Endothelial cell of umbilical vein (primary cell): ENCODE measurements around the gene RGS7BP. TPM values are rescaled to one million over a fixed set of nuclear protein-coding genes. Genes with fewer than 3 reads are reported as not detected.

Experiments used
- BruUV-seq: library from RNA; stranded (reverse); fragments of 400-500 nt; replicated peaks from 2 replicates; lab custom pipeline; 2021; lab: Mats Ljungman, UMichigan
- CTCF ChIA-PET: fragments of 300-600, 350-600 bp; sonication (Branson Sonifier 250); formaldehyde crosslinking; loops from one replicate; lab custom pipeline; 2021; ENCODE audit warnings: antibody characterized with exemption, inconsistent platforms; lab: Charles Lee
- POLR2A ChIA-PET: fragments of 300-600, 350-600 bp; sonication (Branson Sonifier 250); formaldehyde crosslinking; loops from one replicate; lab custom pipeline; 2021; ENCODE audit warnings: antibody characterized with exemption, inconsistent platforms; lab: Charles Lee
- DNase-seq: peaks from one replicate; pipeline ENCODE4 v3.0.0-alpha.2; 2011; ENCODE audit warnings: low read depth, low spot score
- FAIRE-seq: peaks from 2 replicates; lab custom pipeline; 2011; peaks lifted over from hg19 to GRCh38; lab: Jason Lieb, UNC
- H2AFZ ChIP-seq: 2 replicates; pipeline ENCODE4 v1.6.0; 2012; ENCODE audit warnings: low read depth, low read length, control low read depth, inconsistent platforms
- H3K27ac ChIP-seq: 2 replicates; pipeline ENCODE4 v1.5.1; 2011; ENCODE audit warnings: low read depth, mild to moderate bottlenecking, control low read depth, low read length, moderate library complexity; ENCODE audit not compliant: insufficient read depth
- H3K27me3 ChIP-seq, 2 experiments: 2 replicates each; pipeline versions ENCODE4 v1.6.0 to v1.6.1; 2011; ENCODE audit warnings: low read length in 2 of 2, mixed read lengths in 1 of 2; ENCODE audit not compliant: control insufficient read depth in 2 of 2, insufficient read depth in 2 of 2
- H3K36me3 ChIP-seq, 2 experiments: 2 replicates in 1 of 2; 3 replicates in 1 of 2; pipeline ENCODE4 v1.5.1; 2011; ENCODE audit warnings: low read length in 2 of 2, mild to moderate bottlenecking in 1 of 2, moderate library complexity in 1 of 2; ENCODE audit not compliant: control insufficient read depth in 2 of 2, insufficient read depth in 2 of 2; ENCODE audit errors: extremely low read depth in 1 of 2
- H3K4me1 ChIP-seq: 3 replicates; pipeline ENCODE4 v1.5.1; 2011; ENCODE audit warnings: mild to moderate bottlenecking, low read length; ENCODE audit not compliant: control insufficient read depth, insufficient read depth; ENCODE audit errors: extremely low read depth
- H3K4me2 ChIP-seq: 2 replicates; pipeline ENCODE4 v1.6.1; 2011; ENCODE audit warnings: low read length, control low read depth, mixed read lengths; ENCODE audit not compliant: insufficient read depth
- H3K4me3 ChIP-seq, 3 experiments: fragments of 200-600 bp in 1 of 3; sonication (generic), shearing (Covaris generic) in 1 of 3; replicated peaks in 1 of 3; 2 replicates each; pipeline ENCODE4 v1.5.1; 2011 to 2016; ENCODE audit warnings: control low read depth in 3 of 3, low read length in 3 of 3, mild to moderate bottlenecking in 2 of 3, inconsistent platforms in 1 of 3, low read depth in 1 of 3, moderate library complexity in 1 of 3; ENCODE audit not compliant: insufficient read depth in 1 of 3
- H3K79me2 ChIP-seq: 2 replicates; pipeline ENCODE4 v1.6.0; 2012; ENCODE audit warnings: low read length, inconsistent platforms; ENCODE audit not compliant: control insufficient read depth, insufficient read depth
- H3K9ac ChIP-seq: replicated peaks from 2 replicates; pipeline ENCODE3; 2011; ENCODE audit warnings: low read length, control low read depth; ENCODE audit not compliant: insufficient read depth; ENCODE audit errors: extremely low read depth
- H3K9me1 ChIP-seq: replicated peaks from 3 replicates; pipeline ENCODE4 v1.6.0; 2011; ENCODE audit warnings: mild to moderate bottlenecking, low read length; ENCODE audit not compliant: control insufficient read depth, insufficient read depth; ENCODE audit errors: extremely low read depth
- H3K9me3 ChIP-seq: replicated peaks from 2 replicates; pipeline ENCODE4 v1.5.1; 2012; ENCODE audit warnings: low read length, inconsistent platforms; ENCODE audit not compliant: control insufficient read depth, insufficient read depth
- H4K20me1 ChIP-seq: replicated peaks from 2 replicates; pipeline ENCODE3; 2011; ENCODE audit warnings: mild to moderate bottlenecking, low read length; ENCODE audit not compliant: control insufficient read depth, insufficient read depth; ENCODE audit errors: extremely low read depth
- CTCF ChIP-seq, 2 donors: IDR thresholded peaks; 1 replicate in 1 of 2; 2 replicates in 1 of 2; pipeline ENCODE4 v1.5.1; 2011; ENCODE audit warnings: low read length in 2 of 2, mild to moderate bottlenecking in 2 of 2, moderate library complexity in 2 of 2, control low read depth in 1 of 2, inconsistent platforms in 1 of 2, low read depth in 1 of 2; ENCODE audit not compliant: insufficient read depth in 1 of 2; ENCODE audit errors: extremely low read depth in 1 of 2
- EZH2 ChIP-seq: IDR thresholded peaks from 2 replicates; pipeline ENCODE4 v1.6.1; 2012; ENCODE audit warnings: borderline replicate concordance, low read depth, mild to moderate bottlenecking, moderate library complexity, low read length, inconsistent platforms; ENCODE audit not compliant: severe bottlenecking
- FOS ChIP-seq: IDR thresholded peaks from 2 replicates; pipeline ENCODE4 v1.6.1; 2011; ENCODE audit warnings: mild to moderate bottlenecking, low read length, moderate library complexity, borderline replicate concordance; ENCODE audit not compliant: insufficient read depth
- GATA2 ChIP-seq: IDR thresholded peaks from 2 replicates; pipeline ENCODE4 v1.7.0; 2011; ENCODE audit warnings: low read depth, mild to moderate bottlenecking, moderate library complexity, mixed read lengths, low read length; ENCODE audit not compliant: insufficient read length, insufficient read depth
- JUN ChIP-seq: IDR thresholded peaks from 2 replicates; pipeline ENCODE4 v1.6.1; 2011; ENCODE audit warnings: borderline replicate concordance, low read depth; ENCODE audit not compliant: insufficient read length, insufficient read depth
- MAX ChIP-seq: IDR thresholded peaks from 2 replicates; pipeline ENCODE4 v1.6.1; 2011; ENCODE audit not compliant: insufficient read depth, insufficient read length
- MYC ChIP-seq: IDR thresholded peaks from one replicate; pipeline ENCODE4 v1.6.1; 2011; ENCODE audit warnings: mild to moderate bottlenecking, low read depth, low read length
- POLR2A ChIP-seq: IDR thresholded peaks from 2 replicates; pipeline ENCODE4 v1.6.1; 2012; ENCODE audit warnings: low read depth, mild to moderate bottlenecking, control low read depth, low read length
- POLR2AphosphoS5 ChIP-seq: IDR thresholded peaks from 2 replicates; pipeline ENCODE4 v1.6.1; 2012; ENCODE audit warnings: low read depth, mild to moderate bottlenecking, control low read depth, low read length, moderate library complexity; ENCODE audit not compliant: insufficient read depth
- dilution Hi-C: fragments of 300-500 bp; cut with MboI; formaldehyde crosslinking; loops from one replicate; pipeline ENCODE4 v1.15.0; 2019; ENCODE audit warnings: low sequenced_read_pairs; ENCODE audit not compliant: extremely low pct_ligation_motif_present
- intact Hi-C: fragments of 100-400 bp; cut with micrococcal nuclease; formaldehyde crosslinking; loops from one replicate; pipeline ENCODE4 v1.10.0; 2022
- polyA plus RNA-seq, 4 experiments: library from polyadenylated mRNA; depleted of rRNA in 3 of 4; stranded (reverse) in 3 of 4; unstranded in 1 of 4; fragments of >200 nt; gene quantifications; 2 replicates each; pipeline versions ENCODE4 v1.2.1 to v1.2.3, GENCODE V29; 2011 to 2012; ENCODE audit warnings: missing spikeins in 1 of 4
- total RNA-seq: library from RNA; stranded (reverse); gene quantifications from 2 replicates; pipeline ENCODE4 v1.2.3, GENCODE V29; 2021

The RGS7BP gene
- total and polyA plus RNA-seq, 2 donors (not counting 3 experiments of a cell fraction or from before 2014, with no cell fraction given), result 0.51 to 2.0 TPM

DNA sequence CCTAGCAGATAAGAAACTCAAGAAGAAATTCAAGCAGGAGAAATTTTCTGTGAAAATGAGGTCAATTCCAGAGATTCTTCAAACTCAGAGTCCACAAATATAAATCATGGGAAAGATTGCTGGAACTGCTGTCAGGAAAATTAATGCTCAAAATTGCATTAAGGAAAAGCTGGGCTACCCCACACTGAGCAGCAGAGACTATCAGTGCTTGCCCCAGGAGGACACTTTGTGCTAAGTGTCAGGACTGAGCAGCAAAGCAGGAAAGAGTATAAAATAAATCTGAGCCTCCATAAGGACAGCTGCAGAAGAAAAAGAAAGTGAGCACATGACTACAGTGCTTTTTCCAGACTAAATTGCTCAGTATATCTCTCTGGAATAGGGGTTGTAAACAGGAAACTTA, 81.6 kb downstream of the RGS7BP start:
- BruUV-seq, result no TSS peak

DNA sequence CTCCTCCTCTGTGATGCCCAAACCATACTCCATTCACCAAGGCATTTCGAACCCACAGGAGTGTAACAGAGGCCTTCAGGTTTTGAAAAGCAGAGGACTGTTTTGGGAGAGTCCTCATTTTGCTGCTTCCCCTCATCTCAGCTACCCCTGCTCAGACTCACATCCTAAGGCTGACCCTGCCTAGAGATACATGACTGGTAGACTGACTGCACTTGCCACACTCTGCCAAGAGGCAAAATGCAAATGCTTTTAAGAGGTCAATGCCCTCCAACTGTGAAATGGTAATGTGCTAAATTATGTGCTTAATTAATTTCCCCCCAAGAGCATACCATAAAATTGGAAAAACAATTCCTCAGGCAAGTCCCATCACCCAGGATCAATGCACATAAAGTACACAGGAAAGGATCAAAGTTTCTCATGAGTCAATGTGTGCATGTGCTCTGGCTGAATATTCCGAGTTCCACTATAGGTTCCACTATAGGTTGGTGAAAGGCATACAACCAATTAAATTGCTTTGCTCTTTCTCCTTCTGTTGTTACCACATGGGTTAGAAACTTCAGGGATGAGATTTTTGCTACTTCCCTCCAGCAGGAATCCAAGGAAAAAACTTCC, 87.0 kb downstream of the RGS7BP start:
- ChIA-PET POLR2A (no interaction called here), CTCF (interaction anchor here (1.0 to 2.9 kb wide), 3 partner anchors 11 to 20 kb away, joined by 3 to 18 read pairs (median 4); no protein-coding TSS in a partner anchor)
- H3K4me3 ChIP-seq, result no peak overlapping the region
- no peaks in the 10 kb centered on the region for H3K9me3 ChIP-seq
- no peak for FAIRE-seq
- no TSS peak for BruUV-seq
- no peaks in the 10 kb centered on the region for H4K20me1 ChIP-seq
- intact Hi-C loops, result no loop called here
- no peaks in the 10 kb centered on the region for H3K9me1 ChIP-seq
- TF ChIP-seq MAX (no peak), GATA2 (no peak), CTCF (IDR thresholded peaks at IDR 0.05; ENCODE audit: extremely low read depth in 1 of 2, insufficient read depth in 1 of 2, low read depth in 1 of 2, low read length in 2 of 2) (no peak), POLR2A (no peak), FOS (no peak), JUN (no peak), POLR2AphosphoS5 (no peak), MYC (no peak), EZH2 (no peak)
- dilution Hi-C loops, result no loop called here
- no peaks in the 10 kb centered on the region for H3K4me1 ChIP-seq
- no peak overlapping the region for H2AFZ ChIP-seq
- no peak for DNase-seq
- no peak overlapping the region for H3K9ac ChIP-seq
- H3K27me3 ChIP-seq, result peaks cover 0 to 5% of the 10 kb centered on the region in 2 experiments
- no peak overlapping the region for H3K27ac ChIP-seq
- no peak overlapping the region for H3K4me2 ChIP-seq
- H3K79me2 ChIP-seq, result no peaks in the 10 kb centered on the region
- no peaks in the 10 kb centered on the region for H3K36me3 ChIP-seq

More for the DNA sequence above, 81.6 kb downstream of the RGS7BP start:
- no peak overlapping the region for H2AFZ ChIP-seq
- no peaks in the 10 kb centered on the region for H3K36me3 ChIP-seq
- H3K4me2 ChIP-seq, result no peak overlapping the region
- H3K9me1 ChIP-seq, result no peaks in the 10 kb centered on the region
- no peaks in the 10 kb centered on the region for H3K79me2 ChIP-seq
- dilution Hi-C loops (no loop called here), intact Hi-C loops (no loop called here)
- FAIRE-seq (no peak), DNase-seq (peak; percentile 22)
- no peaks in the 10 kb centered on the region for H3K9me3 ChIP-seq
- CTCF ChIA-PET, result no interaction called here
- H3K27me3 ChIP-seq, result peaks cover 2% of the 10 kb centered on the region in 2 experiments
- H3K9ac ChIP-seq, result no peak overlapping the region
- no peak for TF ChIP-seq MAX
- no peak for TF ChIP-seq EZH2
- TF ChIP-seq JUN, result no peak
- no peak for TF ChIP-seq POLR2AphosphoS5
- no peaks in the 10 kb centered on the region for H4K20me1 ChIP-seq
- POLR2A ChIA-PET, result no interaction called here
- no peak overlapping the region for H3K27ac ChIP-seq
- H3K4me3 ChIP-seq, result no peak overlapping the region
- H3K4me1 ChIP-seq, result peaks cover 3% of the 10 kb centered on the region
